ENCODE results near the gene GFI1B.
A peak's percentile ranks its signal among the peaks of the same experiment; 100 is the strongest.
"Not testable (repeated sequence)": the region's sequence is repeated elsewhere in the genome, so short reads cannot be mapped to it uniquely, and the experiment has no call there.

The GFI1B gene

GRCh38 chr9:132969783-132970182 is 8.7 kb upstream of the GFI1B start:
- DNase-seq, result no peak

- DNase-seq, result no peak
These were observed 8.0 kb upstream of the GFI1B start for GRCh38 chr9:132970324-132971062.

DNA sequence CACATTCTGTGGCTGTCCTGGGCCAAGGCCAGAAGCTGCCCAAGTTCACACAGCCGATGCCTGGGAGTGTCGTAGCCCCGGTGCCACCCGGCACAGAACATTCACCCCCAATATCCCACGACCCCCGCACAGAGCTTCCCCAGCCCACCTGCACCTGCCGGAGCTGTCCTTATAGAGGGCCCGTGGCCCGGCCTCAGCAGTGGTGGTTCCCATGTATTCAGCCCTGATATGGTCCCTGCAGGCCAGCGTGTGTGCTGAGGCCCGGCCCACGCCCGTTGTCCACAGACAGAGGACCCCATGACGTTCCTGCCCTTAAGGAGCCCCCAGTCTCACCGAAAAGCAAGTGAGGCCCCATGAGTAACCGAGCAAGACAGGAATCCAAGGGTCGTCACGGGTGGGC is 5.3 kb upstream of the GFI1B start:
- no peak for DNase-seq

DNA sequence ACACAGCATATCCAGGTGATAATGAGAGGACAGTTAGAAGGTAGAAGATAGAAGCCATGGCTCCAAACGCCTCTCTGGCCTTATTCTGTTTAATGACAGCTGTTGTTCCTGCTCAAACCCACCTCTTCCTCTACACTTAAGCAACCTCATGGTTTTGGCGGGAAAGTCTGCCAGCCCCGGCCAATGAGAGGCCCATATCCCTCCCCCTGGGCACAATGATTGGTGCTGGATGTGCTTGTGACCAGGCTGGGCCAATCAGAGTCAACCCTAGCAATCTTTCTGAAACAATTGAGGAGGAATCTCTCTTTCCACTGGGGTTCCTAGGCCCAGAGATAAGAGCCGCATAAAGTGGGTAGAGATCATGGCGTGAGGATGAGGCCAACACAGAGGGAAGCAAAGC is 4.8 kb upstream of the GFI1B start:
- DNase-seq, result peak; percentile 11 to 13

DNA sequence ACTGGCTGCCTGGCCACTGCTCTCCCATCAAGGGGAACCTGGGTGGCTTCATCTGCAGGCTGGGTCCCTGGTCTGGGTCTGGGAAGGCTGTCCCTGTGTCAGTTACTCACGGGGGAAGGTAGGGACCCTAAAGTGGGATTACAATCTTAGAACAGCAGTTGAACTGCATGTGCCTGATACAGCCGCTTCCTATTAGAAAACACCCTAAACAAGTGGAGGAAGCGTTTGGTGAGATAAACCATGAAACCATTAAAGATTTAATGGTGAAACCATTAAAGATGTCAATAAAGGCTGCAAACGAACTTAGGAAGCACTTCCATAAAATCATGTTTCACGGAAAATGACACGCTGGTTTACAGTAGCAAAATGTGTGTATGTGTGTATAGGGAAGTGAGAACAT is 2.5 kb upstream of the GFI1B start:
- DNase-seq, result no peak

DNA sequence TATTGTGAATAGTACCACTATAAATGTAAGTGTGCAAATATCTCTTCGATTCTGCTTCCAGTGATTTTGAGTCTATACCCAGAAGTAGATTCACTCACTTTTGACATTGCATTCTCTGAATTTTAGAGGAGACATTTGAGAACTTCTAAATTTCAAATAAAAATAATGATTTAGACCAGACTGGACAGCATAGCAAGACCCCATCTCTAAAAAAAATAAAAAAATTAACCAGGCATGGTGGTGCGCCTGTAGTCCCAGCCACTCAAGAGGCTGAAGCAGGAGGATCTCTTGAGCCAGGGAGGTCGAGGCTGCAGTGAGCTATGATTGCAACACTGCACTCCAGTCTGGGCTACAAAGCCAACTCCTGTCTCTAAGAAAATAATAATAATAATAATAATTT is 1.9 kb upstream of the GFI1B start:
- no peak for DNase-seq

- DNase-seq, result no peak
These were observed 413 bp upstream of the GFI1B start for GRCh38 chr9:132978112-132978450.

DNA sequence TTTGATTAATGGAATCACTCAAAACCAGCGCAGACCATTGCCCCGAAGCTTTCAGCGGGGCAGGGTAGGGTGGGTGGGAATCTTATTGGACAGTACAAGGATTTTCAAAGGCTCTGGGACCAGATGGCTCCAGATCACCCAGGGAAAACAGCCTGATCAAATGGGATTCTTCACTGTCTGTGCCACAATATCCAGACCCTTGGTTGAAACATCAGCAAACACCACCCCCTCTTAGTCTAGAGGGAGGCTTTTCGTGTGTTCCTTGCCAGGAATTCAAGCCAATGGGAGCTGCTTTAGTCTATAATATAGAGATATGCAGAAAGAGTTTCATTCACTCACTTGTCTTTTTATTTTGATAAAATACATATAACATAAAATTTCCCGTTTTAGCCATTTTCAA is 1.7 kb downstream of the GFI1B start:
- no peak for DNase-seq

- DNase-seq, result no peak
These were observed 4.0 kb downstream of the GFI1B start for GRCh38 chr9:132982458-132982857.

DNA sequence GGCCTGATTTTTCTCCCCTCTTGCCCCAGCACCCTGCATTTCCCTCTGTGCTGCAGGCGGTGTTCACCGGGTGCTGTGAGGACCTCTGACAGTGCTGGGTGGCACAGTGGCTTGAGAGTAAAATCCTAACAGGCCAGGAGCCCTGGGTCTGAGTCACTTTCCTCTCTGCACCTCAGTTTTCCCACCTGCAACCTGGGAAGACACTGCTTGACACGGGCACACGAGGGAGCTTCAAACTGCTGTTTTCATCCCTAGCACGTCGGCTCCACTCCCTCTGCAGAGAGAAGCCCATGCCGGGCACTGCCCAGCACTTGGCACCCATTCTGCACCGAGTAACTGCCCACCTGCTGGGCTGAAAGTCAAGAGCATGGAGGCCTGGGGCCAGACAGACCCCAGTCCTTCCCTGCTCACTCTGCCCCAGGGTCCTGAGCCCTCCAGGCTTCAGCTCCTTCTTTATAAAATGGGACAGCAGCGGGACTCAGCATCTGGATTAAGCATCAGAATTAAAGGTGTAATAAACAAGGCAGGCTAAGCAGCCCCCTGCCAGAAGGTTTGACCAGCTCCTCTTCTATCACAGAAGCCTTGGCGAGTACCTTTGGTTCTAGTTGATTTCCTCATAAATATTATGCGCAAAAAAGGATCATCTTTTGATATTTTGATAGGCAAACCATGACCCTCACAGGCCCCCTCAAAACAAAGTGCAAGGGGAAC is 5.2 kb downstream of the GFI1B start:
- DNase-seq, result no peak

DNA sequence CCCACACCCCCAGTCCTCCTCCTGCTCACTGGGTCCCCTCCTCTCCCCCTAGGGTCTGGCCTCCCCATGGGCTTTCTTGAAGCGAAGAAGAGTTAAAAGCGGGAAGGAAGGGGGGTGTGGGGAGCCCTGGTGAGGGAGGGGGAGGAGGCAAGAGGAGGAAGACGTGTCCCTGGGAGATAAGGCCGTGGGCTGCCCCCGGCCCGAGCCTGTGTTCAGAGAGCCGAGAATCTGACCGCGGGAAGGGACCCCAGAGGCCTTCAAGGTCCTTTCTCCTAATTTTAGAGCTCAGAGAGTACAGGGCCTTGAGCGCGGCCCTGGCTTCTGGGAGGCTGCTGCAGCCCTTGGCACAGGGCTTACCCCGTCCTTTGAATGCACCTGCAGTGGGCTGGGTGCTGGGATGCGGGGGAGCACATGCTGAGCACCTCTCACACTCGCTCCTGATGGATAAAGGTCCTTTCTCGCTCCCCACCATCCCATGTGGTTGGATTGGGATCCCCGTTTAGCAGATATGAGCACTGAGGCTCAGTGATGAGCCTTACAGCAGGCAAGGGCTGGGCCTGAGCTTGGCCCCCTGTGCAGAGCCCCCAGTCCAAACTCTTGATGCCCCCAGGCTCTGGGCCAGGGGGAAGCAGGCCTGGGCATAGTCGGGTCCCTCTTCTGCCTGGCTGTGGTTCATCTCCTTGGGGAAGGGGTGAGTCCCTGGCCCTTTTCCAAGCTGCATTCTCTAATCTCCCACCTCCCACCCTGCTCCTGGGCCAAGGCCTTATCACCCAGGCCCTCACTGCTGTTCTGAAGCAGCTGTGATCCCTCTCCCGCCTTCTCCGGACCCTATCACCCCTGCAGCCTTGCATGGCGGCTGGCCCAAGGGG is 5.9 kb downstream of the GFI1B start:
- DNase-seq, result no peak

DNA sequence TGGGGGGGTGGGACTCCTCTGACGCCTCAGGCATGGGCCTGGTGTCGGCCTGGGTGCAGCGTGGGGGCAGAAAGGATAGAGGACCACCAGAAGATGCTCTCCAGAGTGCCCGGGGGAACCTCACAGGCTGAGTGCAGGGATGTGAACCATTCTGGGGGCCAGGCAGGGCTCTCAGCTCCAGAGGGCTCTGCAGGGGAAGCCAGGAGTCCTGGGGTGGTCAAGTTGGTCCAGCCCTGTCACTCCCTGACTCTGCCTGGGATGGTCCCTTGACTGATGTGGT is 6.5 kb downstream of the GFI1B start:
- DNase-seq, result no peak

- no peak for DNase-seq
These were observed 7.0 kb downstream of the GFI1B start for GRCh38 chr9:132985489-132985888.

GRCh38 chr9:132986114-132986513 is 7.6 kb downstream of the GFI1B start:
- DNase-seq, result no peak

DNA sequence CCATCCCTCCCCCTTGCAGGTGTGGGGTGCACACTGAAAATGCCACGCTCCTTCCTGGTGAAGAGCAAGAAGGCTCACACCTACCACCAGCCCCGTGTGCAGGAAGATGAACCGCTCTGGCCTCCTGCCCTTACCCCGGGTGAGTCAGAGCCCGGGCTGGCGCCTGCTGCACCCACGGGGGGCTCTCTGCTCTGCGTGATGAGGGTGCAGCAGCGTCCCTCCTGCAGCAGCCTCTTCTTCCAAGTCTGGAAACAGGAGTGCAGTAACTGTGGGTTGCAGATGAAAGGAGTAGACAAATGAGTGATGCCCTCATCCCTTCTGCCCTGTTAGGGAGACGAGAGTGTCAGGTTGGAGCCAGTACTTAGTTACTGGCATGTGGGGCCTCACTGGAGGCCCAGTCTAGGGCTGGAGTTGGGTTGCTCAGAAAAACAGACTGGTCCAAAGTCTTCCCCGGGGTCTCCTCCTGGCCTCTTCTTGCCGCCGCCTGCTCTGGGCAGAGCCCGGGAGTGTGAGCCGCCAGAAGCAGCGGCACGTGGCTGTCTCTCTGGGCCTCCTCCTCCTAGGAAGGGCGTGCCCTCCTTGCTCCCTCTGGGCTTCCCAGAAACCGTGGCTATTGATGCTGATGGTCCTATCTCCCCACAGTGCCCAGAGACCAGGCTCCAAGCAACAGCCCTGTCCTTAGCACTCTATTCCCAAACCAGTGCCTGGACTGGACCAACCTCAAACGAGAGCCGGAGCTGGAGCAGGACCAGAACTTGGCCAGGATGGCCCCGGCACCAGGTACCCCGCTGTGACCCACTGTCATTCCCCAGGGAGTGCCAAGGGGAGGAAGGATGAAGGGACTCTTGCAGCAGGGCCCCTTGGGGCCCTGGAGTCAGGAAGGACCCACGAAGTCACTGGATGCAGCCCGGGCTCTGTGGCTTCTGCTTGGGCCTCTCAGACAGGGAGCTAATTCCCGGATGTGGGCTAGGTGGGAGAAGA is 8.4 kb downstream of the GFI1B start:
- DNase-seq, result no peak

DNA sequence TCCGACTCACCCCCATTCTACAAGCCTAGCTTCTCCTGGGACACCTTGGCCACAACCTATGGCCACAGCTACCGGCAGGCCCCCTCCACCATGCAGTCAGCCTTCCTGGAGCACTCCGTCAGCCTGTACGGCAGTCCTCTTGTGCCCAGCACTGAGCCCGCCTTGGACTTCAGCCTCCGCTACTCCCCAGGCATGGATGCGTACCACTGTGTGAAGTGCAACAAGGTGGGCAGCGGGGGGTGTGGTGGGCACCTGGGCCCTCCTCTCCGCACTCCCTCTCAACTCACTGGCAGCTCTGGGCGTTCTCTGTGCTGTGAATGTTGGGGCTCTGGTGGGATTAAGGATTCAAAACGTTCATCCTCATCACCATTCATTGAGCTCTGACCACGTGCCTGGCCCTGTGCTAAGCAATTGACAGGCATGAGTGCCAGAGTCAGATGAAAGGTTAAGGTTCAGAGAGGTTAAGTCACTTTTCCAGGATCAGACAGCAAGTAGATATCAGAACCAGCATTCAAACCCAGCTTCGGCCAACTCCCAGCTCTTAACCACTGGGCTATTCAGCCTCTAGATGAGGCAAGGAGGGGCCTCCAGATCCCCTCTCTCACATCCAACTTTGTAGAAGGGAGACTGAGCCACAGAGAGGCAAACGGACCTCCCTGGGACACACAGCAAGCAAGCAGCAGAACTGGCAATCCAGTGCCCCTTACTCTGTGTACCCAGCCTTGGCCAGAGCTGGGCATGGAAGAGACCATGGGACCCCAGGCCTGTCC is 9.9 kb downstream of the GFI1B start:
- no peak for DNase-seq

DNA sequence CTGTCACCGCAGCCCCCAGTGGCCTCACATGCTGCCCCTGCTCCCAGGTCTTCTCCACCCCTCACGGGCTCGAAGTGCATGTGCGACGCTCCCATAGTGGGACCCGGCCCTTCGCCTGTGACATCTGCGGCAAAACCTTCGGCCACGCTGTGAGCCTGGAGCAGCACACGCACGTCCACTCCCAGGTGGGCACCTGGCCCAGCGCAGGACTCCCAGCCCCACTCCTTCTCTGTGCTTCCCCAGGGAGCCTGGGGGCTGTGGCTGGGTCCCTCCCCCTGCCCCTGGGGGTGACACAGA is 10.5 kb downstream of the GFI1B start:
- no peak for DNase-seq

DNA sequence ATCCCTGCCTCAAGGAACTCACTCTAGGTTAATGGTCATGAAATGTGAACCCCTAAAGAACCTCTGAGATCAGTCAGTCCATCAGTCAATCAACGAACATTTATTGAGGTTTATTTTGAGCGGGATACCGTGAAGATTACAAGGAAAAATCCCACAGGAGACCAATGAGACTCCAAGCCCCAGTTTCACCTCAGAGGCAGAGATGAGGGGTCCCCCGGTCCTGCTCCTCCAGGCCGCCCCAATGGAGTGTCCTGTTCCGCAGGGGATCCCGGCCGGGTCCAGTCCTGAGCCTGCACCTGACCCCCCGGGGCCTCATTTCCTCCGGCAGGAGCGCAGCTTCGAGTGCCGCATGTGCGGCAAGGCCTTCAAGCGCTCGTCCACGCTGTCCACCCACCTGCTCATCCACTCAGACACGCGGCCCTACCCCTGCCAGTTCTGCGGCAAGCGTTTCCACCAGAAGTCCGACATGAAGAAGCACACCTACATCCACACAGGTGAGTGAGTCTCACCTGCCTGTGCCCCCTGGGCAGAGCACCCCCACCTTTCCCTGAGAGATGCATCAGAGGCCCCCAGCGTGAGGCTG is 11.0 kb downstream of the GFI1B start:
- DNase-seq, result no peak

DNA sequence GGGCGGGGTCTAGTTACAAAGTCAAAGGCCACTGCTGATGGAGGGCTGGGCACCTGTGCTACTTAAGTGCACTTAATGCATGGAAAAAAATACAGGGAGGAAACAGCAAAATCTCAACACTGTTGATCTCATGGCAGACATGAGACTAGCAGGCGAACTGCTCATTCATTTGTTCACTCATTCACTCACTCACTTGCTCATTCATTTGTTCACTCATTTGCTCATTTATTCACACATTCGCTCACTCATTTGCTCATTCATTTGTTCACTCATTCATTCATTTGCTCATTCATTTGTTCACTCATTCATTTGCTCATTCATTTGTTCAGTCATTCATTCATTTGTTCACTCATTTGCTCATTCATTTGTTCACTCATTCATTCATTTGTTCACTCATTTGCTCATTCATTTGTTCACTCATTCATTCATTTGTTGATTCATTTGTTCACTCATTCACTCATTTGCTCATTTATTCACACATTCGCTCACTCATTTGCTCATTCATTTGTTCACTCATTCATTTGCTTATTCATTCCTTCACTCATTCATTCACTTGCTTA is 11.6 kb downstream of the GFI1B start:
- not testable (repeated sequence) for DNase-seq

GRCh38 chr9:132990781-132991180 is 12.3 kb downstream of the GFI1B start:
- DNase-seq, result no peak
